ENCODE results near the gene ZNF784.

ZNF784 gene

DNA sequence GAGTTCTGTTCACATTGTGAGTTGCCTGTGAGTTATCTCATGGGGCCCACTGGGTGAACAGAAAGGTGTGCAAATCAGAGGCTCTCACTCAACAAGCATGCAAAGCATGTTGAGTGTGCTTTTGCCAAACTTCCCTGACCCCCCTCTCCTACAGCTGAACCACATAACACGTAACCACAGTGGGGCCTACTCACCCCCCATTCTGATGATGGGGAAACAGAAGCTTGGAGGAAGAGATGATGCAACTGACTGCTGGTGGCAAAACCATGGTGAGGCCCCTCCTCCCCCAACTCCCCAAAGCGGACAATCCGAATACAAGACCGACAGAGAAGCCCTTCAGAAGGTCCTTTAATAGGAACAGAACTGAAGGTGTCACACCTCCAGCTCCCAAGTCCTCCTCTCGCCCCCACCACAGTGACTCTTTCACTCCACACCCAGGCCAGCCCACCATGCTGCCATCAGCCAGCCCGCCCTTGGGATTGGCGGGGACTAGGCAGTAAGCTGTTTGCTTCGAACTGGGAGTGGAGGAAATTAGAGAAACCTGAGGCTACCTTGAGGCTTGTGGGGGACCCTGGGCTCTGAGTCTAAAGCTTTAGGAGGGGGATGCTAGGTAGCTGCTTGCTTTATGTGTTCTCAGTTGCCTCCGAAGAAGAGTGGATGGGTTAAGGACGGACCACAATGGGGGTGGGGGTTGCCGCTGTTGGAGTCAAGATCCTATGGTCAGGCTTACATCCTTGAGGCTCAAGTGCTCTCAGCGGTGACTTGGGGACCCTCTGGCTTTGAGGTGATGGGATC is 3.8 kb downstream of the ZNF784 start:
- no peak for DNase-seq

DNA sequence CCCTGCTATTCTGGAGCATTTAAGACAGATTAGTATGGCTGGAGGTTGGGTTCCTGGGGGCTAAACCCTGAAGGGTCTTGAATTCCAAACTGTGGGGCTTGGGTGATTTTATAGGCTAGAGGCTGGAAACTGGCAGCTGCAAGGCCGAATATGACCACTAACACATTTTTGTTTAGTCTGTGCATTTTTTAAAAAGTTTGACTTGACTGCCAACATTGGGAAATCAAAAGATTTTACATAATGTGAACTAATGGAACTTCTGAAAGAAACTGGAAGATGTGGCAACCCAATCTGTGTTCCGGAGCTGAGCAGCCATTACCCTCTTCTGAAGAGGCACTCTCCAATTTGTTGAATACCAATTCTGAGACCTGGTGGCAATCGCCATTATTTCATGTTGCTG is 5.1 kb downstream of the ZNF784 start:
- DNase-seq: no peak

DNA sequence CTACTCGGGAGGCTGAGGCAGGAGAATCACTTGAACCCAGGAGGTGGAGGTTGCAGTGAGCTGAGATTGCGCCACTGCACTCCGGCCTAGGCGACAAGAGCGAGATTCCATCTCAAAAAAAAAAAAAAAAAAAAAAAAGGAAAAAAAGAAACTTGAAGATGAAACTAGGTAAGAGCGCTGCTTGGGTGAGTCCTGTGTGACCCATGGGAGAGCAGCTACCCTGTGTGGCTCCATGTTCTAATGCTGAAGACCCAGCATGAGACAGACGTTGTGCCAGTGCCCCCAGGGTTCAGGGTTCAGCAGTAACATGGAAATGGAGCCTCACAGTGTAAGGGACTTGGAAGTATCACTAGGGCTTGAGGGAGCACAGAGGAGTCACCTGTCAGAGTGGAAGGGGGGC is 5.9 kb downstream of the ZNF784 start:
- DNase-seq: no peak

DNA sequence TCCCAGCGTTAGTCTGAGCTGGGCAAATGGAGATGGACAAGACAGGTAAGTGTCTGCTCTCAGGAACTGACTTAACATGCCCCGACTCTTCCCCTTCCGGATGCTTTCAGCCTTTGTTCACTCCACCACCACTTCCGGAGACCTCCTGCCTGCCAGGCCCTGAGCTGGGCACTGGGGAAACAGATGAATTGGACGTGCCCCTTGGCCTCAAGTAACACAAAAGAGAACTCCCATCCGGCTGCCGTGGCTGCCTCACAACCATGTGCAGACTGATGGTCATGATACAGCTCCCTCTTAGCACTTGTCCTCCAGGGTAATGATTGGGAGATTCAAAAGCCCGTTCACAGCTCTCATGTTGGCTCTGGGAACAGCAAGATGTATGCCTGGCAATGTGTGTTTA is 6.9 kb downstream of the ZNF784 start:
- DNase-seq: no peak

DNA sequence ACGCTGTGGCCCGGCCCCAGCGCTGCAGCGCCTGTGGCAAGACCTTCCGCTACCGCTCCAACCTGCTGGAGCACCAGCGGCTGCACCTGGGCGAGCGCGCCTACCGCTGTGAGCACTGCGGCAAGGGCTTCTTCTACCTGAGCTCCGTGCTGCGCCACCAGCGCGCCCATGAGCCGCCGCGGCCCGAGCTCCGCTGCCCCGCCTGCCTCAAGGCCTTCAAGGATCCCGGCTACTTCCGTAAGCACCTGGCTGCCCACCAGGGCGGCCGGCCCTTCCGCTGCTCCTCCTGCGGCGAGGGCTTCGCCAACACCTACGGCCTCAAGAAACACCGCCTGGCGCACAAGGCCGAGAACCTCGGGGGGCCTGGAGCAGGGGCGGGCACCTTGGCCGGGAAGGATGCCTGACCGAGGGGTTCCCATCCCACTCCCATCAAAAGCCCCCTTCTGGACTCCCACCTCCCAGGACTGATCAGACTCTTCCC is 7.9 kb downstream of the ZNF784 start:
- DNase-seq: no peak

DNA sequence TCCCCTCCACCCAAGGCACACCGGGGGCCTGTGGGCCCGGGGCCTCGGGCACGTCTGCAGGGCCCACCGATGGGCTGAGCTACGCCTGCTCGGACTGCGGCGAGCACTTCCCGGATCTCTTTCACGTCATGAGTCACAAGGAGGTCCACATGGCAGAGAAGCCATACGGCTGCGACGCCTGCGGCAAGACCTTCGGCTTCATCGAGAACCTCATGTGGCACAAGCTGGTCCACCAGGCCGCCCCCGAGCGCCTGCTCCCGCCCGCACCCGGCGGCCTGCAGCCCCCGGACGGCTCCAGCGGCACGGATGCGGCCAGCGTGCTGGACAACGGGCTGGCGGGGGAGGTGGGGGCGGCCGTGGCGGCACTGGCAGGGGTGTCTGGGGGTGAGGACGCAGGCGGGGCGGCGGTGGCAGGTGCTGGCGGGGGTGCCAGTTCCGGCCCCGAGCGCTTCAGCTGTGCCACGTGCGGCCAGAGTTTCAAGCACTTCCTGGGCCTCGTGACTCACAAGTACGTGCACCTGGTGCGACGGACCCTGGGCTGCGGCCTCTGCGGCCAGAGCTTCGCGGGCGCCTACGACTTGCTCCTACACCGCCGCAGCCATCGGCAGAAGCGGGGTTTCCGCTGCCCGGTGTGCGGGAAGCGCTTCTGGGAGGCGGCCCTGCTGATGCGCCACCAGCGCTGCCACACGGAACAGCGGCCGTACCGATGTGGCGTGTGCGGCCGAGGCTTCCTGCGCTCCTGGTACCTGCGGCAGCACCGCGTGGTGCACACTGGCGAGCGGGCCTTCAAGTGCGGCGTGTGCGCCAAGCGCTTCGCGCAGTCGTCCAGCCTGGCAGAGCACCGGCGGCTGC is 8.6 kb downstream of the ZNF784 start:
- no peak for DNase-seq

DNA sequence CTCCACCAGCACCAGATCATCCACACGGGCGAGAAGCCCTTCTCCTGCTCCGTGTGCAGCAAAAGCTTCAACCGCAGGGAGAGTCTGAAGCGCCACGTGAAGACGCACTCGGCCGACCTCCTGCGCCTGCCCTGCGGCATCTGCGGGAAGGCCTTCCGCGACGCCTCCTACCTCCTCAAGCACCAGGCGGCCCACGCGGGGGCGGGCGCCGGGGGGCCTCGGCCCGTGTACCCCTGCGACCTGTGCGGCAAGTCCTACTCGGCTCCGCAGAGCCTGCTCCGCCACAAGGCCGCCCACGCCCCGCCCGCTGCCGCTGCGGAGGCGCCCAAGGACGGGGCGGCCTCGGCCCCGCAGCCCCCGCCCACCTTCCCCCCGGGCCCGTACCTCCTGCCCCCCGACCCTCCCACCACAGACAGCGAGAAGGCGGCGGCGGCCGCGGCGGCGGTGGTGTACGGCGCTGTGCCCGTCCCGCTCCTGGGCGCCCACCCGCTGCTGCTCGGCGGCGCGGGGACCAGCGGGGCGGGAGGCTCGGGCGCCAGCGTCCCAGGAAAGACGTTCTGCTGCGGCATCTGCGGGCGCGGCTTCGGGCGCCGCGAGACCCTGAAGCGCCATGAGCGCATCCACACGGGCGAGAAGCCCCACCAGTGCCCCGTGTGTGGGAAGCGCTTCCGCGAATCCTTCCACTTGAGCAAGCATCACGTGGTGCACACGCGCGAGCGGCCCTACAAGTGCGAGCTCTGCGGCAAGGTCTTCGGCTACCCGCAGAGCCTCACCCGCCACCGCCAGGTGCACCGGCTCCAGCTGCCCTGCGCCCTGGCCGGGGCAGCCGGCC is 9.4 kb downstream of the ZNF784 start:
- no peak for DNase-seq

DNA sequence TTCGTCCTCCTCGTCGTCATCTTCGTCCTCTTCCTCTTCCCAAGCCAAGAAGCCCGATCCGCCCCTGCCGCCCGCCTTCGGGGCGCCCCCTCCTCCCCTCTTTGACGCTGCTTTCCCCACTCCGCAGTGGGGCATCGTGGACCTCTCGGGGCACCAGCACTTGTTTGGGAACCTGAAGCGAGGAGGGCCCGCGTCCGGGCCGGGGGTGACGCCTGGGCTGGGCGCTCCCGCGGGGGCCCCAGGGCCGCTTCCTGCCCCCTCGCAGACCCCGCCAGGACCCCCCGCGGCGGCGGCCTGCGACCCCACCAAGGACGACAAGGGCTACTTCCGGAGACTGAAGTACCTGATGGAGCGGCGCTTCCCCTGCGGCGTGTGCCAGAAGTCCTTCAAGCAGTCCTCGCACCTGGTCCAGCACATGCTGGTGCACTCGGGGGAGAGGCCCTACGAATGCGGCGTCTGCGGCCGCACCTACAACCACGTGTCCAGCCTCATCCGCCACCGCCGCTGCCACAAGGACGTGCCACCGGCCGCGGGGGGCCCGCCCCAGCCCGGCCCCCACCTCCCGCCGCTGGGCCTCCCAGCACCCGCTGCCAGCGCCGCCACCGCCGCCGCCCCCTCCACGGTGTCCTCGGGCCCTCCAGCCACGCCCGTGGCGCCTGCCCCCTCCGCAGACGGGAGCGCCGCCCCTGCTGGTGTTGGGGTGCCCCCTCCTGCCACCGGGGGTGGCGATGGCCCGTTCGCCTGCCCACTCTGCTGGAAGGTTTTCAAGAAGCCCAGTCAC is 10.2 kb downstream of the ZNF784 start:
- no peak for DNase-seq

DNA sequence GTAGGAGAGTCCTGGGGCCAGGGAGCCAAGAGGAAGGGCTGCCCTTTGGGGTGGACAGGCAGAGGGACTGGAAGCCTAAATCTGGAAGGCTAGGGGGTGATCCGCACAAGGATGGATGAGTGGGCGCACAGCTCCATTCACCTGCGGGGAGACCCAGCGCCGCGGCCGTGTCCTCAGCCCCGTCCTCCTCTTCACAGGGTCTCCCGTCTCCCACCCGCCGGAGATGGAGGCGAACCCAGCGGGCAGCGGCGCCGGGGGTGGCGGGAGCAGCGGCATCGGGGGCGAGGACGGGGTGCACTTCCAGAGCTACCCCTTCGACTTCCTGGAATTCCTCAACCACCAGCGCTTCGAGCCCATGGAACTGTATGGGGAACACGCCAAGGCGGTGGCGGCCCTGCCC is 11.0 kb downstream of the ZNF784 start:
- no peak for DNase-seq

DNA sequence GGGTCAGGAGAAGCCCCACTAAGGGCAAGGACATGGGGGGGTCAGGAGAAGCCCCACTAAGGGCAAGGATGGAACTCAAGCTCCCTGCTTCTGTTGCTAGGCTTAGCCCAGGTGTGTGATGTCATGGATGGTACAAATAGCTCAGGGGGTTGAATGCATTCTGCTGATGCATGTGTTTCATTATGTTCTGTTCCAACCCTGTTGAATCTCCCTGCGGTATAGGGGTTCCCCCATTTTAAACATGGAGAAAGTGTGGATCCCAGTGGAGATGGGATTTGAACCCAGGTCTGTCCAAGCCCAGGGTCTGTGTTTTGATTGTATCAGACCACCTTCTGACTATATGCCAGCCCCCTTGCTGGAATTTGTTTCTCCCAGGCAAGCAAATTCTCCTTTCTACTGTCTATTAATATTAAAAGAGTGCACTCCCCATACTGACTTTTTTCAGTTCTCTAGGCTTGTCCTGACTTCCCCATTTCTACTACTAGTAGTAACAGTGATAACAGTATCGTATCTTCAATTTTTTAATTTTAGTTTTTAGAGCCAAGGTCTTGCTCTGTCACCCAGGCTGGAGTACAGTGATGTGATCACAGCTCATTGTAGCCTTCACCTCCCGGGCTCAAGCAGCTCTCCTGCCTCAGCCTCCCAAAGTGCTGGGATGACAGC is 12.3 kb downstream of the ZNF784 start:
- DNase-seq: no peak

DNA sequence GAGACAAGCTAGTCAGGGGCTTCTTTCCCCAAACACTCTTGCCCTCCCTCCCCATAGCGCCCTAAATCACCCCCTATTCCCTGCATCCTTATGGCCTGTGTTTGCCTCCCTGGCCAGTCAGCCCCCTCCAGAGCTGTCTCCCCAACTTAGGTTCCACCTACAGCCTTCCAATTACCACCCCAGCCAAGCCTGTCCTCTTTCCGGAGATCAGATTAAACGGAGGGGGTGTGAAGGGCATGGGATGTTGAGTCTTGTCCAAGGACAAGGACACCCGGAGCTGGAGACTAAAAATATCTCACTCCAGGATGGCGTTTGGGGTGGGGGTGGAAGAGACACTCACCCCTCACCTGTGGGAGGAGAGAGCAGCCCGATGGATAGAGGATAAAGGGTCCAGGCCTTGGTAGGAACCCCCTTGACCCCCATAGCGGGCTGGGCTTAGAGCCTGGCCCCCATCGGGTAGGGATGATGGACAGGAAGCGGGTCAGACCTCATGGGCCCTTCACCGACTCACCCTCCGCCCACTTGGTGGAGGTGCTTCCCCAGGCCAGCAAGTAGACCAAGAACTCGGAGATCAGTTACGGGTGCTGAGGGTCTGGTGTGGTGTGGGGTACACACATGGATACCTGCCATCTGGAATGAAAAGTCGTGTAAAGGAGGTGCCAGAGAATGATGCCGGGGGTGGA is 12.9 kb downstream of the ZNF784 start:
- DNase-seq: no peak

DNA sequence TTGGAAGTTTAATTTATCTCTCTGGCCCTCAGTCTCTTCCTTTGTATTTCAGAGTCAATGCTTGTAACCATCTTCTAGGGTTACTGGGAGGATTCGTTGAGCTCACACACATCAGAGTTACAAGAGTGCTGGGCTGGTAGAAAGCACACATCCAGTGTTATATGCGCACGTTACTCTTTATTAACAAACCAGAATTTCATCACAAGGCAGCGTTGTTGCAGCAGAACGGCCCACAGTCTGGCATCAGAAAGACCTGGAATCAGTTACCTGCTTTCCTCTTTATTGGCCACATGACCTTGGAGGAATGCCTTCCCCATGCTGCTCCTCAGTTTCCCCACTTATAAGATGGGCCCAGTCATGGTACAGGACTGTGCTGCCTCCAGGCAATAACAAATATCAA is 15.0 kb downstream of the ZNF784 start:
- no peak for DNase-seq

DNA sequence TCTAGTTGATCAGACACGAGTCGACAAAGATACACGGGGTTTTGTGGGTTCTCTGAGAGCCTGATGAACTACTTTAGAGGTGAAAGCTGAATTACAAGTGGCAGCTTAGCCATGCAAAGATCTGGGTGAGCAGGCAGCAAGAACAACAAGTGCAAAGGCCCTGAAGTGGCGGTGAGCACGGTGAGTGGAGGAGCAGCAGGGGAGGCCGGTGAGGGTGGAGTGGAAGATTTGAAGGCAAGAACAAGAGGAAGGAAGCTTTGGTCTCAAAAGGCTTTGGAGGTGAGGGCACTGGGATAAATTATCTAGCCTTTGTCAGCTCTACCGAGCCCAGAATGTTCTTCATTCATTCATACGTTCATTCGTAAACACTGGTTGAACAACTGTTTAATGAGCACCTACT is 17.5 kb downstream of the ZNF784 start:
- no peak for DNase-seq

DNA sequence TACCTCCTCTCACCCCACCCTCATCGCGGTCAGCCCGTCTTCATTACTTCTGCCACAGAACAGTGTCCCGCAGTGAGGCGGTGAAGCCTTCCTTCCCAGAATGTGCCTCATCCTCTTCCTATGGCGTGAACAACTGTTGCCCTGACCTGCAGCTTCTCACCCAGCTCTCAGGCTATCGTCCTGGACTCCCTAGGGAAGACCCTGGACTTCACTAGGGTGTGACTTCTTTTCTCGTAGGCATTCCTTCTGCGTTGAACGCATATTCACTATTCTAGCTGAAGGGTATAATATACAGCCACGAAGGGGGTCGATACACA is 17.9 kb downstream of the ZNF784 start:
- DNase-seq: no peak

DNA sequence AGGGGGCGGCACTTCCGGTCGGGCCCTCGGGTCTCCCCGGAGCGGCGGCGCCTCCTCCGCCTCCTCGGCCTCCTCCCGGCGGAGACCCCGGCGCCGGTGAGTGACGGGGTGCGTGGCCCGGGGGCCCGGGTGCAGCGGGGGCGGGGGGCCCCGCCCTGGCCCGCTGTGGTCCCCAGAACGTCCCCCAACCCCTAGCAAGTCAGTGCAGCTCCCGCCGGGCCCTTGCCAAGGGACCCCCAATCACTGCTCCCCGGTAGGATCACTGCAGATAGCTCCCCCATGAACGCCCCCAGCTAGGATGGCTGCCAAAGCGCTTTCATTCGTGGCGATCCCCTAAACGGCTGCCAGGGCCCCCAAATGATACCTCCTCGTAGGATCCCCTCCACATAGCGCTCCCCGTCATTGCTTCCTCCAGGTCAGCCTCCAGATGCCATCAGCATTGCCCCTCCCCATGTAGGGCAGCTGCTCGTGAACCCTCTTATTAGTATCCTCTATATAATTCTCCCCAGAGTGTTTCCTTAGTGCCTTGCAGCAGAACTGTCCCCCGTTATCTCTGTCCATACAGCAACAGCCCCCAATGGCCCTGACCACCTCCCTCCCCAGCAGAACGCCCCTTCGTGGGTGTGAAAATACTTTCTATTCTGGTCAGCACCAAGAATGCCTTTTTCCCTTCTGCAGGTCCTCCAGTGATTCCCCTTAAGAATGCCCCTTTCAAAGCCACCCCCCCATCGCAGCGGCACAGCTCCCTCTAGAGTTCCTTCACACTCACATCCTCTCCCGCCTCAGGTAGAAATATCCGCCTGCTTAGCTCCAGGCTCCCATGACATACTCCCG is 18.5 kb downstream of the ZNF784 start, which contains the start of gene ZNF865:
TSS of gene ZNF865 (plus strand) at position 11 of the 834 bp plus-strand sequence. CDS start 7,972 bp downstream, outside the sequence.
- peak; percentile 18 for DNase-seq

DNA sequence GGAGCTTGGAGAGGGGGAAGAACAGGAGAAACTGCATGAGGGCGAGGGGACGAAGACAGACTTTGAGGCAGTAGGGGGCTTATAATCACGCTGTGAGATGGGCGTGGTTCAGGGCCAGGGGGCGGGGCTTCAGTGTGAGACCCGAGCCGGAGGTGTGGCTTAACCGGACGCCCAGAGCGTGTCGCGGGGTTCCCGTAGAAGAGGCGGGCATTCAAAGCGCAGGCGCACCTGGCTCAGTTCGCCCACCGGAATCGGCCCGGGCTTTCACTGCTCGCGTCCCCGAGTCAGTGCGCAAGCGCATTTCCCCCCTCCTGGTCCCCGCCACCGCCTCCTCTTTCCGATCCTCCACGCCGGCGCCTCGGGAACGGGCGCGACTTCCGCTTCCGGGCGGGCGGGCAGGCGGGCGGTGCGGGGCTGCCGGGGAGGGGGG is 19.1 kb downstream of the ZNF784 start:
- peak; percentile 91 for DNase-seq

DNA sequence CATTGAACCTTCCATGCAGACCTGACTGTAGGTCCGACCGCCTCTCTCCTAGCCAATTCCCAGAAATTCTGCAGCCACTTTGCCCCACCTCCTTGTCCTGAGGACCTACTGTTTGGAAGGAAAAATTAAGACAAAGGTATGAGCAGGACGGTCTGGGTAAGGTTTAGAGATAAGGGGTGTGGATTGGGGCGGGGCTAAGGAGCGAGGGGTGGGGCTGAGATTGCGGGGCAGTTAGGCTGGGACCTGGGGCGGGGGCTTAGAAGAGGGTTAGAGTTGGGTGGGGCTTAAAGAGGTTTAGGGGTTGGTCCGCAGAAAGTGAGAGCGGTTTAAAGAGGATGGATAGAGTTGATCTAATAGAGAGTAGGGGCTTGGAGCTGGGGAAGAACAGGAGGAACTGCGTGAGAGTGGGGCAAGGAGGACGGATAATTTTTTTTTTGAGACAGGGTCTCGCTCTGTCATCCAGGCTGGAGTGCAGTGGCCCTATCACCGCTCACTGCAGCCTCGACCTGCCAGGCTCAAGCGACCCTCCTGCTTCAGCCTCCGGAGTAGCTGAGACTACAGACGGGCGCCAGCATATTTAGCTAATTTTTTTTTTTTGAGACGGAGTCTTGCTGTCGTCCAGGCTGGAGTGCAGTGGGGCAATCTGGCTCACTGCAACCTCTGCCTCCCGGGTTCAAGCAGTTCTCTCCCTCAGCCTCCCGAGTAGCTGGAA is 20.6 kb downstream of the ZNF784 start:
- DNase-seq: no peak

DNA sequence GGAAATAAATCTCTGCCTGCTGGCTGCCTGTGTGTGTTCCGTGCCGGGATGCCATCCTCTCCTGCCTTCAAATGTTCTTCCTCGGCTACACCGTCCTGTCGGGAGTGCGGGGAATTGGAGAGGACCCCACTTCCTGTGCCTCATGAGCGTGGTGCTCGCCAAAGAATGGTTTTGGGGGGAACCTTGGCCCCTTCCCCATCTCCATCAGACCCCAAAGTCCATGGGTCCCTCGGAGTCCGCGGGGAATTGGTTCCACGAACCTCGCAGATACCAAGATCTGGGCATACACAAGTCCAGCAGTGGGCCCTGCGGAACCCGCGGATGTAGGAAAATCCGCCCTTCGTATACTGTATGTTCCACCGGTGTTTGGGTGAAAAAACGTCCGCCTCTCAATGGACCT is 21.3 kb downstream of the ZNF784 start:
- DNase-seq: no peak

Data from NCI-H1436 treated with DMSO at 0.1 percent for 48 hours (cell line).